Neuron (in vitro differentiated cells): Measurements from ENCODE around the gene PLA2G6.
"Not testable (repeated sequence)": the region's sequence is repeated elsewhere in the genome, so short reads cannot be mapped to it uniquely, and the experiment has no call there.

Experiments
- H2AFZ ChIP-seq: one replicate; pipeline ENCODE4 v1.6.1; 2013; ENCODE audit warnings: low read depth, mild to moderate bottlenecking, inconsistent platforms, low read length, moderate library complexity
- H3K27me3 ChIP-seq: one replicate; pipeline ENCODE4 v1.6.1; 2013; ENCODE audit warnings: low read length; ENCODE audit not compliant: insufficient read depth
- H3K36me3 ChIP-seq: one replicate; pipeline ENCODE4 v1.6.1; 2013; ENCODE audit warnings: low read length; ENCODE audit not compliant: insufficient read depth
- H3K4me1 ChIP-seq: one replicate; pipeline ENCODE4 v1.6.1; 2013; ENCODE audit warnings: low read length; ENCODE audit not compliant: insufficient read depth
- H3K4me3 ChIP-seq: 2 replicates; pipeline ENCODE4 v1.5.1; 2013; ENCODE audit warnings: mild to moderate bottlenecking, low read length, moderate library complexity
- H3K9me3 ChIP-seq: one replicate; pipeline ENCODE4 v1.6.1; 2013; ENCODE audit warnings: low read length

PLA2G6 gene

DNA sequence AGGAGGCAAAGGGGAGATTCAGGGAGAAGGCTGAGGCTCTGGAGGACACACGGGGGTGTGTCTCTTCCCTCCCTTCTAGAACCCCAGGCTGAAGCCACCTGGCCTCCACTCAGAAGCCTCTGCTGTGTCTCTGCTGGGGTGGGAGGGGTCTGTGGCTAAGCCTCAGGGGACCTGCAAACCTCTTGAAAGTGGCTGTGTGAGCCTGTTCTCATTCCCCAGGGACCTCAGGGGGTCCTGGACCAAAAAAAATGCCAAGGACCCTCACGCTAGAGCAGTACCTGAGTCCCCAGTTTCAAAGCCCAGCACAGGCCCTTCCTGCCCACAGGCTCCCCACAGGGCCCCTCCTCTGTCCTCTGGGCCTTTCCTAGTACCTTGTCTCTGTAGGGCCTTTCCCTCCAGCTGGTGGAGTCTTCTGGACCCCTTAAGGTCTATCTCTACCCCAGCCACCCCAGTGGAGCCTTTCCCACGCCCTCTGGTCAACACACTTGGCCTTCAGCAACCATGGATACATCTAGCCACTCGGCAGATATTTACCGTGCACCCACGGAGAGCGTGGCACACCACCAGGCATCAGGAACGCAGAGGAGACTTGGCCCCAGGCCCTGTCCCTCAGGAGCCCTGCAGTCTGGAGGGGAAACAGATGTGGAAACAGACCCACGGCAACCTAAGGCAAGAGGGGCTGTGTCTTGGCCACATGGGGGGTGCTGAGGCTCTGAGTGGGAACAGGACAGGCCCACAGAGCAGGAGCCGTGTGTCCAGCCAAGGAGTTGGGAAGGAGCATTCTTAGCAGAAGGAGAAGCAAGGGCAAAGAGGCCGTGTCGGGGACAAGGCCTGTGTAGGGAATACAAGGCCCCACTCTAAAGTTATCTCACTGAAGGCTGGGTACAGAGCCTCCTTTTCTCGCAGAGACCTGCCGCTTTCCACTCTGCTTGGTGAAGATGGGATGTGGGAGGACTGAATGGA lies 18.5 kb downstream of the PLA2G6 start:
- no peak overlapping the region for H2AFZ ChIP-seq
- no peaks in the 10 kb centered on the region for H3K4me1 ChIP-seq
- no peaks in the 10 kb centered on the region for H3K27me3 ChIP-seq
- no peaks in the 10 kb centered on the region for H3K9me3 ChIP-seq
- H3K36me3 ChIP-seq: peaks cover 4% of the 10 kb centered on the region
- no peak overlapping the region for H3K4me3 ChIP-seq

DNA sequence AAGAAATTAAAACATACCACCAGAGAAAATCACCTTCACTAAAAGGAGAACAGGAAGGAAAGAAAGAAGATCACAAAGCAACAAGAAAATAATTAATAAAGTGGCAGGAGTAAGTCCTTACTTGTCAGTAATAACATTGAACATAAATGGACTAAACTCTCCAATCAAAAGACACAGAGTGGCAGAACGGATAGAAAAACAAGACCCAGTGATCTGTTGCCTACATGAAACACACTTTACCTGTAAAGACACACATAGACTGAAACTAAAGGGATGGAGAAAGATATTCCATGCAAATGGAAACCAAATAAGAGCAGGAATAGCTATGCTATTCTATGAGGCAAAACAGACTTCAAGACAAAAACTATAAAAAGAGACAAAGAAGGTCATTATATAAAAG lies 25.9 kb downstream of the PLA2G6 start:
- Histone ChIP-seq H3K4me3 (no peak overlapping the region), H3K27me3 (no peaks in the 10 kb centered on the region), H2AFZ (no peak overlapping the region), H3K36me3 (no peaks in the 10 kb centered on the region), H3K4me1 (no peaks in the 10 kb centered on the region), H3K9me3 (no peaks in the 10 kb centered on the region)

DNA sequence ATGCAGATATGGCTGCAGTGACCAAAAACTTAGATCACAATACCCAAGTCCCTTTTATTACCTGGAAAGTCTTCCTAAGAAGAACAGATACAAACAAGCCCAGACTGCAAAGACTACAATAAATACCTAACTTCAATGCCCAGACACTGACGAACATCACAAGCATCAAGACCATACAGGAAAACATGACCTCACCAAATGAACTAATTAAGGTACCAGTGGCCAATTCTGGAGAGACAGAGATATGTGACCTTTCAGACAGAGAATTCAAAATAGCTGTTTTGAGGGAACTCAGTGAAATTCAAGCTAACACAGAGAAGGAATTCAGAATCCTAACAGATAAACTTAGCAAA lies 27.1 kb downstream of the PLA2G6 start:
- not testable (repeated sequence) for H3K4me3 ChIP-seq, H3K9me3 ChIP-seq, H3K27me3 ChIP-seq, H3K4me1 ChIP-seq, H3K36me3 ChIP-seq, H2AFZ ChIP-seq

DNA sequence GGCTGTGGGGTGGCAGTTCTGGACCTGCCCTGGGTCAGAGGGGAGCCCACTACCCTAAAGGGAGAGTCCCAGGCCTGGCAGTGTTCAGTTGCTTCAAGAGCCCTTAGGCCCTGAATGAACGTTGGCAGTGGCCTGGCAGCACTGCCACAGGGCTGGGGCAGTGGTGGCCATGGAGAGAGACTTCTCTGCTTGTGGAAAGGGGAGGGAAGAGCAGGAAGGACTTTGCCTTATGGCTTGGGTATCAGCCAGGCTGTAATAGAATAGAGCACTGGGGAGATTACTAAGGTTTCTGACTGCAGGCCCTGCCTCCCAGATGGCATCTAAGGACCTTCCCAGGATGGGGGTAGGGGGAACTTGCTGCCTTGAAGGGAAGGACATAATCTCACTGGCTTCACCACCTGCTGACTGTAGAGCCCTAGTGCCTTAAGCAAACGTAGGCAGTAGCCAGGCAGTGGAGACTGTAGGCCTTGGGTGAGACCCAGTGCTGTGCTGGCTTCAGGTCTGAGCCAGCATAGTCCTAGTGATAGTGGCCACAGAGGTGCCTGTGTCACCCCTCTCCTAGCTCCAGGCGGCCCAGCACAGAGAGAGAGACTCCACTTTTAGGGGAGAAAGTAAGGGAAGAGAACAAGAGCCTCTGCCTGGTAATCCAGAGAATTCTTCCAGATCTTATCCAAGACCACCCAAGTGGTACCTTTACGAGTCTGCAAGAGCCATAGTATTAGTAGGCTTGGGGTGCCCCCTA lies 27.6 kb downstream of the PLA2G6 start:
- Histone ChIP-seq H3K4me3 (no peak overlapping the region), H2AFZ (no peak overlapping the region), H3K36me3 (no peaks in the 10 kb centered on the region), H3K9me3 (no peaks in the 10 kb centered on the region), H3K4me1 (no peaks in the 10 kb centered on the region), H3K27me3 (no peaks in the 10 kb centered on the region)

DNA sequence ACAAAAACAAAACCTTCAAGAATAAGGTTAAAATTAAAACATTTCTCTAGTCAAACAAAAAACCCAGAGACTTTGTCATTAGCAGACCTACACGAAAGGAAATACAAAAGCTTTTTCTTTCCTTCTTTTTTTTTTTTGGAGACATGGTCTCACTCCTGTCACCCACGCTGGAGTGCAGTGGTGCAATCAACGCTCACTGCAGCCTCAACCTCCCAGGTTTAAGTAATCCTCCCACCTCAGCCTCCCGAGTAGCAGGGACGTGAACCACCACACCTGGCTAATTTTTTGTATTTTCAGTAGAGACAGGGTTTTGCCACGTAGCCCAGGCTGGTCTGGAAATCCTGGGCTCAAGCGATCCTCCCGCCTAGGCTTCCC lies 30.5 kb downstream of the PLA2G6 start:
- H3K4me3 ChIP-seq: no peak overlapping the region

DNA sequence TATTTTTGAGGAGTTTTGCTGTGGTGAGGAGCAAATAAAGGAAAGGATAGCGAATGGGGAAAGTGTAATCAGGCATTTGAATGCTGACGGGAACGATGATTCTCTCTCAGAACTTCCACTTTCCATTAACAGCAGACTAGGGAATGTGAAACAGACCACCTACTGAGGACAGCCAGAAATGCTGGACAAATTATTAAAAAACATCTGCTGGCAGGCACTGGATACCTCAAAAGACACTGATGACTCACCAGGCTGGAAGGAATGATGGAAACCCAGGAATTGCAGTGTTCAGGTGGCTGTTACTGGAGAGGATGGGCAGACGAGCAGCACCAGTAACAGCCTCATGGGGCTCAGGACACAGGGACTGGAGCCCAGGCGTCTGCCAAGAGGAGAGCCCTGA lies 33.4 kb downstream of the PLA2G6 start:
- H2AFZ ChIP-seq: no peak overlapping the region
- no peaks in the 10 kb centered on the region for H3K27me3 ChIP-seq
- no peaks in the 10 kb centered on the region for H3K36me3 ChIP-seq
- H3K9me3 ChIP-seq: no peaks in the 10 kb centered on the region
- H3K4me3 ChIP-seq: no peak overlapping the region
- no peaks in the 10 kb centered on the region for H3K4me1 ChIP-seq

More for the DNA sequence above, 30.5 kb downstream of the PLA2G6 start:
- no peaks in the 10 kb centered on the region for H3K9me3 ChIP-seq
- no peaks in the 10 kb centered on the region for H3K27me3 ChIP-seq
- no peaks in the 10 kb centered on the region for H3K4me1 ChIP-seq
- no peaks in the 10 kb centered on the region for H3K36me3 ChIP-seq
- no peak overlapping the region for H2AFZ ChIP-seq

DNA sequence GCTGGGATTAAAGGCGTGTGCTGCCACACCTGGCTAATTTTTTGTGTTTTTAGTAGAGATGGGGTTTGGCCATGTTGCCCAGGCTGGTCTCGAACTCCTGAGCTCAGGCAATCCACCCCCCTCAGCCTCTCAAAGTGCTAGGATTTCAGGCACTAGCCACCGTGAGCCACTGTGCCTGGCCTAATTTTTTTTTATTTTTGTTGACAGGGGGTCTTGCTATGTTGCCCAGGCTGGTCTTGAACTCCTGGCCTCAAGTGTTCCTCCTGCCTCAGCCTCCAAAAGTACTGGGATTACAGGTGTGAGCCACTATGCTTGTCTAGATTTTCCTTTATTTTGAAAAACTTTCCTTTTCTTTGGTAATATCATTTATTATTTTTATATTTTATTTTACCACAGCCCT lies 35.5 kb downstream of the PLA2G6 start:
- not testable (repeated sequence) for H3K36me3 ChIP-seq, H3K9me3 ChIP-seq, H3K27me3 ChIP-seq, H3K4me3 ChIP-seq, H3K4me1 ChIP-seq, H2AFZ ChIP-seq

DNA sequence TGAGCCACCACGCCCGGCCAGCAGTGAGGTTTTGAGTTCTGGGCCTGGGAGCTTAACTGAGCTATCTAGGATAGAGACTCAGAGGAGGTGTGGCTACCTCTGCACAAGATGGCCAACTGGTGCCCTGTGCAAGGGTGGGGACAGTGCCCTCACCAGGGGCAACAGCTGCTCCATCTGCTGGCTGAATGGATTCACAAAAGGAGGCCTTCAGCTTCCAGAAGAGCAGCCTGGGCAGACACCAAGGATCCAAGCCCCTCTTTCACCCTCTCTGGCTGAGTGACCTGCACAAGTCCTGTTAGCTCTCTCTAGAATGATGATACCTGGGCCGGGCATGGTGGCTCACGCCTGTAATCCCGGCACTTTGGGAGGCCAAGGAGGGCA lies 37.6 kb downstream of the PLA2G6 start:
- Histone ChIP-seq H3K4me1 (no peaks in the 10 kb centered on the region), H3K9me3 (no peaks in the 10 kb centered on the region), H3K27me3 (no peaks in the 10 kb centered on the region), H2AFZ (no peak overlapping the region), H3K4me3 (no peak overlapping the region), H3K36me3 (no peaks in the 10 kb centered on the region)

DNA sequence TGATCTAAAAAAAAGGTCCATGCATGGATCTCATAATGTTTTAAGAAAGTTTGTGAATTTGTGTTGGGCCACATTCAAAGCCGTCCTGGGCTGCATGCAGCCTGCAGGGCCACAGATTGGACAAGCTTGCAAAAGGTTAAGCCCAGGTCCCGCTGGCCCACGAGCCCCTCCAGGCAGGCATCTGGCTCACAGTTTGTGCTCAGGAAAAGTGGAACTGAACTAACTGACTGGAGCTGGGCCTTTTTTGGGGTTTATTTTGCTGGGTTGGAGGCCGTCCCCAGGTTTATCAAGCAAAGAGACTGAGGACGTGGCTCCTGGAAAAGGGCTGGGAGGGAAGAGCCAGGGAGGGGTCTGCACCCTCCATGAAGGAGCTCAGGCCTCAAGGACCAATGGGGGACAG lies 39.0 kb downstream of the PLA2G6 start:
- H3K4me3 ChIP-seq: no peak overlapping the region
- no peak overlapping the region for H2AFZ ChIP-seq
- H3K36me3 ChIP-seq: peaks cover 4% of the 10 kb centered on the region
- H3K27me3 ChIP-seq: no peaks in the 10 kb centered on the region
- no peaks in the 10 kb centered on the region for H3K4me1 ChIP-seq
- no peaks in the 10 kb centered on the region for H3K9me3 ChIP-seq

DNA sequence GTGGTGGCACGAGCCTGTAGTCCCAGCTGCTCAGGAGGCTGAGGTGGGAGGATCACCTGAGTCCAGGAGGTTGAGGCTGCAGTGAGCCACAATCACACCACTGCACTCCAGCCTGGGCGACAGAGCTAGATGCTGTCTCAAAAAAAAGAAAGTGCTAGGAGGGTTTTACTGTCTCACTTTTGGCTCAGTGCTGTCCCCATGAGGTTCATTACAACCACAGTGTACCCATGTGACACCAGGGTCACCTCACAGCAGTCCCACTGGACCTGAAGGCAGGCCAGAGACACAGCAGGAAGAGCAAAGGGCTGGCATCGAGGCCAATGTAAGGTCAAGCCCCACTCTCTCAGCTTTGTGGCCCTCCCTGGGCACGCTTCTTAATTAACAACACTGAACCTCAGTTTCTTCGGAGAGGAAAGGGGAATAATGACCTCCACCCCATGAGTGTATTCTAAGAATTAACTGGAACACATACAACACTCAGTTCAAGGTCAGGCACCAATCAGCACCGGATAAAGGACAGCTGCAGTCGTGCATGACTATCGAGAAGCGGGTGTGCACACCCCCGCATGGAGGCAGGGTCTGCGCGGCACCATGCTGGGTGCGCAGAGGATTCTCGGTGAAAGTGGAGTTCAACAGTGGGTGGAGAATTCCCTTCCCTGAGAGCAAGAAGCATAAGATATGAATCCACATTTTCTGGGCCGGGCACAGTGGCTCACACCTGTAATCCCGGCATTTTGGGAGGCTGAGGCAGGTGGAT lies 40.2 kb downstream of the PLA2G6 start:
- peaks cover 4% of the 10 kb centered on the region for H3K36me3 ChIP-seq

DNA sequence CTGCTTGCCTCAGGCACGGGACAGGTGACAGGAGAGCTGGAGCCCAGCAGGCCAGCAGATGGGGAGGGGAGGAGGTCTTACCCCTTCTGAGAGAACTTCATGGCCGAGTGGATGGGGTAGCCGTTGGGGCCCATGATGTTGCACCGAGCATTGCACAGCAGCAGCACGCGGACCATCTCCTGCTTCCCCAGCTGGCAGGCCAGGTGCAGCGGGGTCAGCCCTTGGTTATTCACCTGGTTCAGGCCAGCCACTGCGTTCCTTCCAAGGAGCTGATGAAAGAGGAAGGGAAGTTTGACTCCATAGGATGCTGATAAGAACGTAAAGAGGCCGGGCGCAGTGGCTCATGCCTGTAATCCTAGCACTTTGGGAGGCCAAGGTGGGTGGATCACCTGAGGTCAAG lies 41.7 kb downstream of the PLA2G6 start:
- Histone ChIP-seq H3K9me3 (no peaks in the 10 kb centered on the region), H3K4me1 (no peaks in the 10 kb centered on the region), H3K27me3 (no peaks in the 10 kb centered on the region), H3K4me3 (no peak overlapping the region), H2AFZ (no peak overlapping the region), H3K36me3 (peaks cover 7% of the 10 kb centered on the region)

More for the DNA sequence above, 40.2 kb downstream of the PLA2G6 start:
- Histone ChIP-seq H2AFZ (no peak overlapping the region), H3K27me3 (no peaks in the 10 kb centered on the region), H3K4me3 (no peak overlapping the region), H3K9me3 (no peaks in the 10 kb centered on the region), H3K4me1 (no peaks in the 10 kb centered on the region)

DNA sequence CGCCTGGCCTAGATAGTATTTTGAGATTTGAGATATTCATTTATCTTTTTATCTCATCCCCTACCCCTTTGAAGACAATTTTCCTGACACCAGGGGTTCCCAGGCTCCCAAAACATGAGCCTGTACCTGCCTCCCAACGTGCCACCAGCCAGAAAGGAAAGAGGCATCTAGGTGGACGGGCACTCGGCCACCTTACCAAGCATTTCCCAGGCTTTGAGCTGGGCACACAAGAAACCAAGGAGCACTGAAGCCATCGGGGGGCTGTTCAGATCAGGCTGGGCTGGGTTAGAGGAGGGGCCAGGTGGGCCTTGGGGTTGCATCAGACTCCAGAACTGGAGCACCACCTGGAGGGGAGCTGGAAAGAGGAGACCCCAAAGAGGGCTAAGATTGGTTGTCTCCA lies 42.7 kb downstream of the PLA2G6 start:
- H3K4me3 ChIP-seq: no peak overlapping the region
- peaks cover 7% of the 10 kb centered on the region for H3K36me3 ChIP-seq
- no peaks in the 10 kb centered on the region for H3K9me3 ChIP-seq
- H3K27me3 ChIP-seq: no peaks in the 10 kb centered on the region
- no peaks in the 10 kb centered on the region for H3K4me1 ChIP-seq
- H2AFZ ChIP-seq: no peak overlapping the region
